SK-N-SH treated with all-trans-retinoic acid at 6 μM for 48 hours (cell line): ENCODE results near the gene KRTAP24-1.

ENCODE experiments used
- ATAC-seq: fragments of 200-7000 bp; cut with Tn5 transposase; 3 replicates; pipeline ENCODE4 v1.9.1; 2020; ENCODE audit warnings: mild to moderate bottlenecking, moderate library complexity
- ARNTL ChIP-seq: fragments of 450-650 bp; formaldehyde crosslinking; IDR thresholded peaks from 2 replicates; pipeline ENCODE4 v1.5.0; 2020; ENCODE audit warnings: low read depth, mild to moderate bottlenecking, moderate library complexity, borderline replicate concordance
- BACH2 ChIP-seq: fragments of 250-450 bp; sonication (Bioruptor Pico); IDR thresholded peaks from 2 replicates; pipeline ENCODE4 v1.9.0; 2021; ENCODE audit warnings: mild to moderate bottlenecking, borderline replicate concordance
- CSDC2 ChIP-seq: fragments of 250-450 bp; sonication (Bioruptor Pico); IDR thresholded peaks from 2 replicates; pipeline ENCODE4 v1.5.0; 2020; ENCODE audit warnings: mild to moderate bottlenecking, moderate library complexity
- ESRRG ChIP-seq: fragments of 250-450 bp; sonication (Bioruptor Pico); IDR thresholded peaks from 2 replicates; pipeline ENCODE4 v1.6.1; 2021; ENCODE audit warnings: mild to moderate bottlenecking
- GLIS3 ChIP-seq: fragments of 250-450 bp; sonication (Bioruptor Pico); IDR thresholded peaks from 2 replicates; pipeline ENCODE4 v1.5.0; 2020; ENCODE audit warnings: mild to moderate bottlenecking, moderate library complexity
- ISL1 ChIP-seq: fragments of 250-450 bp; sonication (Bioruptor Pico); IDR thresholded peaks from 2 replicates; pipeline ENCODE4 v2.1.2; 2022; ENCODE audit warnings: mild to moderate bottlenecking, moderate library complexity
- OSR1 ChIP-seq: fragments of 250-450 bp; sonication (Bioruptor Pico); IDR thresholded peaks from 2 replicates; pipeline ENCODE4 v1.8.0; 2022; ENCODE audit warnings: moderate library complexity, mild to moderate bottlenecking, inconsistent platforms
- PPARA ChIP-seq: fragments of 250-450 bp; sonication (Bioruptor Pico); IDR thresholded peaks from 2 replicates; pipeline ENCODE4 v1.5.0; 2020; ENCODE audit warnings: mild to moderate bottlenecking, borderline replicate concordance
- RARB ChIP-seq: fragments of 250-450 bp; sonication (Bioruptor Pico); IDR thresholded peaks from 2 replicates; pipeline ENCODE4 v1.8.0; 2021; ENCODE audit warnings: mild to moderate bottlenecking, moderate library complexity
- SNAI2 ChIP-seq: fragments of 250-450 bp; sonication (Bioruptor Pico); IDR thresholded peaks from 2 replicates; pipeline ENCODE4 v1.5.0; 2020; ENCODE audit warnings: mild to moderate bottlenecking, moderate library complexity
- TCF4 ChIP-seq: fragments of 250-450 bp; sonication (Bioruptor Pico); IDR thresholded peaks from 2 replicates; pipeline ENCODE4 v1.8.0; 2021; ENCODE audit warnings: mild to moderate bottlenecking, moderate library complexity, borderline replicate concordance
- TOX ChIP-seq: fragments of 250-450 bp; sonication (Bioruptor Pico); IDR thresholded peaks from 2 replicates; pipeline ENCODE4 v1.8.0; 2021; ENCODE audit warnings: mild to moderate bottlenecking, moderate library complexity, borderline replicate concordance
- ZC3H10 ChIP-seq: fragments of 250-450 bp; sonication (Bioruptor Pico); IDR thresholded peaks from 2 replicates; pipeline ENCODE4 v1.5.1; 2021; ENCODE audit warnings: mild to moderate bottlenecking, moderate library complexity
- ZFP3 ChIP-seq: fragments of 250-450 bp; sonication (Bioruptor Pico); IDR thresholded peaks from 2 replicates; pipeline ENCODE4 v1.5.0; 2020; ENCODE audit warnings: mild to moderate bottlenecking, moderate library complexity
- ZFP30 ChIP-seq: fragments of 450-650 bp; formaldehyde crosslinking; IDR thresholded peaks from 2 replicates; pipeline ENCODE4 v1.5.0; 2022; ENCODE audit warnings: mild to moderate bottlenecking, moderate library complexity
- ZNF565 ChIP-seq: fragments of 450-650 bp; formaldehyde crosslinking; conservative IDR thresholded peaks from 2 replicates; pipeline ENCODE4 v1.5.0; 2020; ENCODE audit warnings: low read depth, mild to moderate bottlenecking, moderate library complexity
- ZNF70 ChIP-seq: fragments of 450-650 bp; formaldehyde crosslinking; IDR thresholded peaks from 2 replicates; pipeline ENCODE4 v1.5.0; 2020; ENCODE audit warnings: mild to moderate bottlenecking, moderate library complexity
- ZNF8 ChIP-seq: fragments of 450-650 bp; formaldehyde crosslinking; IDR thresholded peaks from 2 replicates; pipeline ENCODE4 v1.5.0; 2020; ENCODE audit warnings: mild to moderate bottlenecking, moderate library complexity
- TF ChIP-seq, protein P1 (sequence below): fragments of 250-450 bp; sonication (Bioruptor Pico); IDR thresholded peaks from 2 replicates; pipeline ENCODE4 v1.8.0; 2020; ENCODE audit warnings: mild to moderate bottlenecking, moderate library complexity, borderline replicate concordance
- TF ChIP-seq, protein P2 (sequence below): fragments of 250-450 bp; sonication (Bioruptor Pico); IDR thresholded peaks from 2 replicates; pipeline ENCODE4 v1.8.0; 2021; ENCODE audit warnings: low read depth, mild to moderate bottlenecking, moderate library complexity, borderline replicate concordance
- TF ChIP-seq, protein P3 (sequence below): fragments of 250-450 bp; sonication (Bioruptor Pico); IDR thresholded peaks from 2 replicates; pipeline ENCODE4 v1.5.1; 2021; ENCODE audit warnings: mild to moderate bottlenecking, moderate library complexity

KRTAP24-1 gene, protein sequence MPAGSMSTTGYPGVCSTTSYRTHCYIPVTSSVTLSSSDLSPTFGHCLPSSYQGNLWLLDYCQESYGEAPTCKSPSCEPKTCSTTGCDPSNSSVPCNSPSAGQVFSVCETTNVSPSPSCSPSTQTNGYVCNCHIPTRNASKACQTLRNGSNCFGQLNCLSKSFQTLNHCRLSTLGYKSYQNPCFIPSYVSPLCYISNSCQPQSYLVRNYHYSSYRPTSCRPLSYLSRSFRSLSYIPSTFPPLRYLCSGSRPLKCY

DNA sequence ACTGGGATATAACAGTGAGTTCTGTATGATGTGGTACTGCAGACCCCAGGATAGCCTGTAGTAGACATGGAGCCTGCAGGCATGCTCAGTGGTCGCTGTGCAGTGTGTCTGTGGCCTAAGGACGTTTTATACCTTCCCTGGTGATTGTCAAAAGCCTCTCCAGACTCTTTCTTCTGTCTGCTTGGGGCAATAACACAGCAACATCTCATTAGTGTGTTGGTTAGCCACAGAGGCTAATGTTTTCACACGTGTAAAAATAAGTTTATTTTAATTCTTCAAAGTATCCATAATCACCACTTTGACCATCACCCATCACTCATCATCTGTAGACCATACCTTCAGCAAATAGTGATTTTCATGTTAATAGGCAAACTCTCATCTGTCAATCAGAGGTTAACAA, at the start of gene KRTAP24-1:
Gene KRTAP24-1 (minus strand): TSS at position 101 of the 400 bp plus-strand sequence. CDS start 18 bp downstream, at position 83.
- TF ChIP-seq ZNF70 (CRISPR knock-in tag) (no peak), ARNTL (CRISPR knock-in tag) (no peak), ZFP30 (CRISPR knock-in tag) (no peak), TCF4 (CRISPR knock-in tag) (no peak), SNAI2 (no peak), ZNF565 (no peak), BACH2 (CRISPR knock-in tag) (no peak), ZC3H10 (CRISPR knock-in tag) (no peak), ZNF8 (CRISPR knock-in tag) (no peak), ZFP3 (no peak), RARB (CRISPR knock-in tag) (no peak)
- TF ChIP-seq, protein P1, sequence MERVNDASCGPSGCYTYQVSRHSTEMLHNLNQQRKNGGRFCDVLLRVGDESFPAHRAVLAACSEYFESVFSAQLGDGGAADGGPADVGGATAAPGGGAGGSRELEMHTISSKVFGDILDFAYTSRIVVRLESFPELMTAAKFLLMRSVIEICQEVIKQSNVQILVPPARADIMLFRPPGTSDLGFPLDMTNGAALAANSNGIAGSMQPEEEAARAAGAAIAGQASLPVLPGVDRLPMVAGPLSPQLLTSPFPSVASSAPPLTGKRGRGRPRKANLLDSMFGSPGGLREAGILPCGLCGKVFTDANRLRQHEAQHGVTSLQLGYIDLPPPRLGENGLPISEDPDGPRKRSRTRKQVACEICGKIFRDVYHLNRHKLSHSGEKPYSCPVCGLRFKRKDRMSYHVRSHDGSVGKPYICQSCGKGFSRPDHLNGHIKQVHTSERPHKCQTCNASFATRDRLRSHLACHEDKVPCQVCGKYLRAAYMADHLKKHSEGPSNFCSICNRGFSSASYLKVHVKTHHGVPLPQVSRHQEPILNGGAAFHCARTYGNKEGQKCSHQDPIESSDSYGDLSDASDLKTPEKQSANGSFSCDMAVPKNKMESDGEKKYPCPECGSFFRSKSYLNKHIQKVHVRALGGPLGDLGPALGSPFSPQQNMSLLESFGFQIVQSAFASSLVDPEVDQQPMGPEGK (CRISPR knock-in tag): no peak
- no peak for ATAC-seq

DNA sequence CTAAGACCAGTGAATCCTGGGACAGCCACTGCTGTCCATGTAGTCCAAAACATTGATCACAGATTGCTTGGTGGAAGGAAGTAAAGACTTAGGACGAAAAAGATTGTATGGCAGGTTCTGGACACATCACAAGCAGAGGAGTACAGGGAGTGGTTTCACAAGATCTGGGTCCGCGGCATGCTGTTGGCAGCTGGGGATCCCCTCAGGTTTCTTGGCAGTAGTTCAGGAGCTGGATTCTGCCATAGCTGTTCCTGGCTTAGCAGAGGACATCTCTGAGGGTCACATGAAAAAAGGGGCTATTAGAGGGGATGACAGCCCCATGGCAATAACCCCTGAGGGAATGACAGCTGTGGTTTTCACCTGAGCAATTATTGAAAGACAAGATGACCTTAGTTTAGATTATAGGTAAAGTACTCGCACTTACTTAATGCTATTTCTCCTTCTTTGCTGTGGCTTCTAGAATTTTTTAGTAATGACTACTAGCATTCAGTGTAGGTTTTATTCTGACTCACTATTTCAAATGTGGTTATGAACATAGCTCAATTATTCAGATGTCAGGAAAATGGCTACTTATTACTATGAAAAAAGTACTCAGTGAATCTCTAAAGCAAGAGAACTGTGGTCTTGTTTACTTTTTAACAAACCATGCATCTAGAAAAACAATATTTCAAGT, 46.6 kb upstream of the KRTAP24-1 start:
- no peak for ATAC-seq
- no peak for TF ChIP-seq BACH2 (CRISPR knock-in tag)
- no peak for TF ChIP-seq TCF4 (CRISPR knock-in tag)
- no peak for TF ChIP-seq ZNF8 (CRISPR knock-in tag)
- TF ChIP-seq, protein P1 (CRISPR knock-in tag): no peak
- no peak for TF ChIP-seq CSDC2 (CRISPR knock-in tag)
- no peak for TF ChIP-seq PPARA (CRISPR knock-in tag)
- no peak for TF ChIP-seq RARB (CRISPR knock-in tag)
- no peak for TF ChIP-seq ESRRG (CRISPR knock-in tag)
- TF ChIP-seq ZFP30 (CRISPR knock-in tag): no peak
- TF ChIP-seq ZNF70 (CRISPR knock-in tag): no peak
- TF ChIP-seq ISL1: no peak
- TF ChIP-seq SNAI2: no peak
- TF ChIP-seq, protein P2, sequence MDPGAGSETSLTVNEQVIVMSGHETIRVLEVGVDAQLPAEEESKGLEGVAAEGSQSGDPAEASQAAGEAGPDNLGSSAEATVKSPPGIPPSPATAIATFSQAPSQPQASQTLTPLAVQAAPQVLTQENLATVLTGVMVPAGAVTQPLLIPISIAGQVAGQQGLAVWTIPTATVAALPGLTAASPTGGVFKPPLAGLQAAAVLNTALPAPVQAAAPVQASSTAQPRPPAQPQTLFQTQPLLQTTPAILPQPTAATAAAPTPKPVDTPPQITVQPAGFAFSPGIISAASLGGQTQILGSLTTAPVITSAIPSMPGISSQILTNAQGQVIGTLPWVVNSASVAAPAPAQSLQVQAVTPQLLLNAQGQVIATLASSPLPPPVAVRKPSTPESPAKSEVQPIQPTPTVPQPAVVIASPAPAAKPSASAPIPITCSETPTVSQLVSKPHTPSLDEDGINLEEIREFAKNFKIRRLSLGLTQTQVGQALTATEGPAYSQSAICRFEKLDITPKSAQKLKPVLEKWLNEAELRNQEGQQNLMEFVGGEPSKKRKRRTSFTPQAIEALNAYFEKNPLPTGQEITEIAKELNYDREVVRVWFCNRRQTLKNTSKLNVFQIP (CRISPR knock-in tag): no peak
- no peak for TF ChIP-seq ZNF565
- no peak for TF ChIP-seq ZC3H10 (CRISPR knock-in tag)
- TF ChIP-seq, protein P3, sequence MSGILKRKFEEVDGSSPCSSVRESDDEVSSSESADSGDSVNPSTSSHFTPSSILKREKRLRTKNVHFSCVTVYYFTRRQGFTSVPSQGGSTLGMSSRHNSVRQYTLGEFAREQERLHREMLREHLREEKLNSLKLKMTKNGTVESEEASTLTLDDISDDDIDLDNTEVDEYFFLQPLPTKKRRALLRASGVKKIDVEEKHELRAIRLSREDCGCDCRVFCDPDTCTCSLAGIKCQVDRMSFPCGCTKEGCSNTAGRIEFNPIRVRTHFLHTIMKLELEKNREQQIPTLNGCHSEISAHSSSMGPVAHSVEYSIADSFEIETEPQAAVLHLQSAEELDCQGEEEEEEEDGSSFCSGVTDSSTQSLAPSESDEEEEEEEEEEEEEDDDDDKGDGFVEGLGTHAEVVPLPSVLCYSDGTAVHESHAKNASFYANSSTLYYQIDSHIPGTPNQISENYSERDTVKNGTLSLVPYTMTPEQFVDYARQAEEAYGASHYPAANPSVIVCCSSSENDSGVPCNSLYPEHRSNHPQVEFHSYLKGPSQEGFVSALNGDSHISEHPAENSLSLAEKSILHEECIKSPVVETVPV: no peak
- no peak for TF ChIP-seq TOX
- no peak for TF ChIP-seq GLIS3 (CRISPR knock-in tag)
- TF ChIP-seq ZFP3: no peak
- TF ChIP-seq OSR1 (CRISPR knock-in tag): no peak

DNA sequence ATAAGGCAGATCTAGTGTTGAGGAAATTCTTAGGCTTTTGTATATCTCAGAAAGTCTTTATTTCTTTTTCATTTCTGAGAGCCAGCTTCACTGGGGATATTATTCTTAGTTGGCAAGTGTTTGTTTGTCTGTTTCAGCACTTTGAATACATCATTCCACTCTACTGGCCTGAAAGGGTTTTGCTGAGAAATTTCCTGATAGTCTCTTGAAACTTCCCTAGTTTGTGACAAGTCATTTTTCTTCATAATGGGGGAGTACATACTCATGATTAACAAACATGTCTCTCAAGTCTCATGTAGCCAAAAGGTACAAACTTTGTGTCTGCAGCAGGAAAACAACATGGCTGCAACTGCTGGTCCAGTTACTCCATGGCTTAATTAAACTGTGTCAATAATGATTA, 43.6 kb upstream of the KRTAP24-1 start:
- no peak for ATAC-seq
- TF ChIP-seq, protein P1 (CRISPR knock-in tag): no peak
- TF ChIP-seq BACH2 (CRISPR knock-in tag) (no peak), ZFP30 (CRISPR knock-in tag) (no peak), RARB (CRISPR knock-in tag) (no peak), ZNF70 (CRISPR knock-in tag) (no peak), ESRRG (CRISPR knock-in tag) (no peak), TOX (no peak), OSR1 (CRISPR knock-in tag) (no peak), ISL1 (no peak), ZFP3 (no peak), PPARA (CRISPR knock-in tag) (no peak)
- TF ChIP-seq, protein P2 (CRISPR knock-in tag): no peak
